GM21381 (cell line): ENCODE results near the gene FSTL3.
"Not testable (repeated sequence)": the region's sequence is repeated elsewhere in the genome, so short reads cannot be mapped to it uniquely, and the experiment has no call there.

Experiments used
- ATAC-seq: cut with Tn5 transposase; IDR thresholded peaks from one replicate; pipeline ENCODE4 v1.9.1; 2021; ENCODE audit warnings: mild to moderate bottlenecking, moderate library complexity; ENCODE audit not compliant: unreplicated experiment

FSTL3 gene

DNA sequence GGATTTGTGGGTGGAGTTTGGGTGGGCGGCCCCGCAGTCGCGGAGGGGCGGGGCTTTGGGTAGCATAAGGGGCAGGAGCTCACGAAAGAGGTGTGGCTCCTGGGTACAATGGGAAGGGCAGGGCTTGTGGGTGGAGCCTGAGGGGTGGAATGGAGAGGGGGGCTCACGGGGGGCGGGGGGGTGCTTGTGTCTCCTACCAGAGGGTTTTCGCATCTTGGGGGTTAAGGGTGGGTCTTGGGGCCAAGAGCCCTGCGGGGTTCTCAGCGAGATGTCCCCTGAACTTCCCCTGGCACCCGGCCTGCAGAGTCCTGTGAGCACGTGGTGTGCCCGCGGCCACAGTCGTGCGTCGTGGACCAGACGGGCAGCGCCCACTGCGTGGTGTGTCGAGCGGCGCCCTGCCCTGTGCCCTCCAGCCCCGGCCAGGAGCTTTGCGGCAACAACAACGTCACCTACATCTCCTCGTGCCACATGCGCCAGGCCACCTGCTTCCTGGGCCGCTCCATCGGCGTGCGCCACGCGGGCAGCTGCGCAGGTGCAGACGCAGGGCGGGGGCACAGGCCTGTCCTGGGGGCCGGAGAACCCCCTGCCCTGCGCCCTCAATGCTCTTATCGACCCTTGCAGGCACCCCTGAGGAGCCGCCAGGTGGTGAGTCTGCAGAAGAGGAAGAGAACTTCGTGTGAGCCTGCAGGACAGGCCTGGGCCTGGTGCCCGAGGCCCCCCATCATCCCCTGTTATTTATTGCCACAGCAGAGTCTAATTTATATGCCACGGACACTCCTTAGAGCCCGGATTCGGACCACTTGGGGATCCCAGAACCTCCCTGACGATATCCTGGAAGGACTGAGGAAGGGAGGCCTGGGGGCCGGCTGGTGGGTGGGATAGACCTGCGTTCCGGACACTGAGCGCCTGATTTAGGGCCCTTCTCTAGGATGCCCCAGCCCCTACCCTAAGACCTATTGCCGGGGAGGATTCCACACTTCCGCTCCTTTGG is 5.1 kb downstream of the FSTL3 start:
- ATAC-seq, result no peak

DNA sequence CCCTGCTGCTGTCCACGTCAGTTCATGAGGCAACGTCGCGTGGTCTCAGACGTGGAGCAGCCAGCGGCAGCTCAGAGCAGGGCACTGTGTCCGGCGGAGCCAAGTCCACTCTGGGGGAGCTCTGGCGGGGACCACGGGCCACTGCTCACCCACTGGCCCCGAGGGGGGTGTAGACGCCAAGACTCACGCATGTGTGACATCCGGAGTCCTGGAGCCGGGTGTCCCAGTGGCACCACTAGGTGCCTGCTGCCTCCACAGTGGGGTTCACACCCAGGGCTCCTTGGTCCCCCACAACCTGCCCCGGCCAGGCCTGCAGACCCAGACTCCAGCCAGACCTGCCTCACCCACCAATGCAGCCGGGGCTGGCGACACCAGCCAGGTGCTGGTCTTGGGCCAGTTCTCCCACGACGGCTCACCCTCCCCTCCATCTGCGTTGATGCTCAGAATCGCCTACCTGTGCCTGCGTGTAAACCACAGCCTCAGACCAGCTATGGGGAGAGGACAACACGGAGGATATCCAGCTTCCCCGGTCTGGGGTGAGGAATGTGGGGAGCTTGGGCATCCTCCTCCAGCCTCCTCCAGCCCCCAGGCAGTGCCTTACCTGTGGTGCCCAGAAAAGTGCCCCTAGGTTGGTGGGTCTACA is 6.6 kb downstream of the FSTL3 start:
- no peak for ATAC-seq

DNA sequence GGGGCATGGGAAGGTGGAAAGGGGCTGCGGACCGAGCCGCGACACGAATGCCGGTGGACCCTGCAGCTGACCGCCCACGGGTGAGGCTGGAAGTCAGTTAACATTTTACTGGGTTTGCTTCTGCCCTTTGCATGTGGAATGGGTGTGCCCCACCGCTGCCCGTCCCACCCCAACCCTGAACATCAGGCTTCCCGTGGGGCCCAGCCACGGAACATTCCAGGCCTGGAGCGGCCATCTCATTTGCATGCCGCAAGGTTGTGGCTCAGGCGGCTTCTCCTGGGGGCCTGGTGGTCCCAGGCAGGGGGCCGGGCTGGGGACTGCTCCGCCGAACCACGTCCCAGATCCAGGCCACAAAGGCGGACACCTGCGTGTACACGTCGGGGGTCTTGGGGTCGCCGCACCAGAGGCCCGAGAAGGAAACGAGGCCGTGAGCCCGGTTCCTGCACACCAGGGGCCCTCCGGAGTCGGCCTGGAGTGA is 9.3 kb downstream of the FSTL3 start:
- ATAC-seq, result no peak

DNA sequence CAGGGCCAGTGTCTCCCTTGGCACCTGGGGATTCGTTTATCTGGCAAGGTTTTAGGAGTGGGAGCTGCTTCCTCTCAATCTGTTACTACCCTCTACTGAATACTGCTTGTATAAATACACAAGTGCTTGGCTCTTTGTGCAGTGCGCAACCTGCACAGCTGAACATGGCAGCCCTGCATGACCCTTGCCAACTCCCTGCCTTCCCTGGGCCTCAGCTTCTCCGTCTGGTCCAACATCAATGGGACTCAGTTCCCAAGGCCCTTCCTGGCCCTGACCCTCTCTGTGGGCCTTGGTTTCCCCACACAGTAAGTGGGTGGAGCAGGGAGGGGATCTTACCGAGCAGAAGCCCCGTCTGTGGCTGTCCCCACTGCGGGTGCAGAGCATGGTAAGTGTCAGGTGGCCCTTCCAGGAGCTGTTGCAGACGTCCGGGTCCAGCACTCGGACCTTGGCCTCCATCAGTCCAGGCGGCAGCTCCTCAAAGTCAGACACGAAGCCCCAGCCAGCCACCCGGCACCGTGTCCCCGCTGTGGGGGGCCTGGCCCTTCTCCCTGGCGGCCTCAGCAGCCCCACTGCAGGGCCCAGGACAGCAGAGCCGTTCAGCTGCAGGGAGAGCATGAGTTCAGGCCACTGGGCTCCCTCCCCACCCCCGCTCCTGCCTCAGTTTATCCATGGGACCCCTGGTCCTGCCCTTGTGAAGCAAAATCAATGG is 10.6 kb downstream of the FSTL3 start:
- no peak for ATAC-seq

DNA sequence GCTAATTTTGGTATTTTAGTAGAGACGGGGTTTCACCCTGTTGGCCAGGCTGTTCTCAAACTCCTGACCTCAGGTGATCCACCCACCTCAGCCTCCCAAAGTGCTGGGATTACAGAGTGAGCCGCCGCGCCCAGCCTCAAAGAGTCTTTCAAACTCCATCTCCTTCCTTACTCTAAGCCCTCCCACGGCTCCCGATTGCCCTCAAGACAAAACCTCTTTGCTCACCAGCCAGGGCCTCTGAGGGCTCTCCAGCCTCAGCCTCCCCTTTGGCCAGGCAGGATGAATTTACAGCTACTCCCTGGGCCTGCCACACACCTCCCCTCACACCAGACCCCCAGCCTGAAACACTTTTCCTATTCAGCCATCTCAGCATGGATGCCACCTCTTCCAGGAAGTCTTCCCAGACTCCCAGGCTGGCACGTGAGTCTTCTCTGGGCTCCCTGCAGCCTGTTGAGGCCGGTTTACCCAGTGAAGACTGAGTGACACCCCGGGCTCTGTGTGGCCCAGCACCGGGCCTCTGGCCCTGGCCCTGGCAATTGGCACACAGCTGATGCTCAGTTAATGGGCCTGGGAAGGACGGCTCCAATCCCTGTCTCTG is 11.5 kb downstream of the FSTL3 start:
- no peak for ATAC-seq

DNA sequence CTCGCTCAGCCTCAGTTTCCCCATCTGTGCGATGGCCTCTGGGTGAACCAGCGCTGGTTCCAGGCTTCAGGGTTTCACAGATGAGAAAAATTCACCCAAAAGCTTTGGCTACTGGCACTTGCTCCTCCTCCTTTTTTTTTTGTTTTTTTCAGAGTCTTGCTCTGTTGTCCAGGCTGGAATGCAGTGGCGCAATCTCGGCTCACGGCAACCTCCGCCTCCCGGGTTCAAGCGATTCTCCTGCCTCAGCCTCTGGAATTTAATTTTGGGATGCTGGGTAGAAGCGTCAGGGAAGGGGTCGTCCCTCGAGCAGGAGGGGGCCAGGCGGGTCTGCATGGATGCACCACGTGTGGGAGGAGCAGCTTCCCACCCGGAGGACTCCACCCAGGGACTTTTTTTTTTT is 12.0 kb downstream of the FSTL3 start:
- no peak for ATAC-seq

DNA sequence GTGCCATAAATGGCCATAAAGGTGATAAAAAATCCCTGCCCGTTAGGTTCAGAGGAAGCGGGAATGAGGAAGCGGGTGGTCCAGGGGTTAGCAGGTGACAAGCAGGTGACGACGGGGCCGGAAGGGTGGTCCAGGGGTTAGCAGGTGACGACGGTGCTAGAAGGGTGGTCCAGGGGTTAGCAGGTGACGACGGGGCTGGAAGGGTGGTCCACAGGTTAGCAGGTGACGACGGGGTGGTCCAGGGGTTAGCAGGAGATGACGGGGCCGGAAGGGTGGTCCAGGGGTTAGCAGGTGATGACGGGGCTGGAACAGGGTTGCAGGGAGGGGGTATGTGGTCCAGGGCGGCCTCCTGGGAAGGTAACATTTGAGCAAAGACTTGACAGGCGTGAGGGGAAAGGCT is 12.8 kb downstream of the FSTL3 start:
- no peak for ATAC-seq

DNA sequence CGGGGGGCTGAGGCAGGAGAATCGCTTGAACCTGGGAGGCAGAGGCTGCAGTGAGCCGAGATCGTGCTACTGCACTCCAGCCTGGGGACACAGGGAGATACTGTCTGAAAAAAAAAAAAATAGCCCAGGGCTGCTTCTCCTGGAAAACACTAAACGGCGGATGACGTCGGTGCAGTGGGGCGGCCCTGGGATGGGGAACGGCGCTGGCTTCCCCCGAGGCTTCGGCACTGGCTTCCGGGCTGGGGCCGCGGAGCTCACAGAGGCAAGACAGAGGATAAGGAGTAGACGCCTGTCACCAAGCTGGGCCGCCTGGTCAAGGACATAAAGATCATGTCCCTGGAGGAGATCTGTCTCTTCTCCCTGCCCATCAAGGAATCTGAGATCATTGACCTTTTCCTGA is 14.0 kb downstream of the FSTL3 start:
- no peak for ATAC-seq

DNA sequence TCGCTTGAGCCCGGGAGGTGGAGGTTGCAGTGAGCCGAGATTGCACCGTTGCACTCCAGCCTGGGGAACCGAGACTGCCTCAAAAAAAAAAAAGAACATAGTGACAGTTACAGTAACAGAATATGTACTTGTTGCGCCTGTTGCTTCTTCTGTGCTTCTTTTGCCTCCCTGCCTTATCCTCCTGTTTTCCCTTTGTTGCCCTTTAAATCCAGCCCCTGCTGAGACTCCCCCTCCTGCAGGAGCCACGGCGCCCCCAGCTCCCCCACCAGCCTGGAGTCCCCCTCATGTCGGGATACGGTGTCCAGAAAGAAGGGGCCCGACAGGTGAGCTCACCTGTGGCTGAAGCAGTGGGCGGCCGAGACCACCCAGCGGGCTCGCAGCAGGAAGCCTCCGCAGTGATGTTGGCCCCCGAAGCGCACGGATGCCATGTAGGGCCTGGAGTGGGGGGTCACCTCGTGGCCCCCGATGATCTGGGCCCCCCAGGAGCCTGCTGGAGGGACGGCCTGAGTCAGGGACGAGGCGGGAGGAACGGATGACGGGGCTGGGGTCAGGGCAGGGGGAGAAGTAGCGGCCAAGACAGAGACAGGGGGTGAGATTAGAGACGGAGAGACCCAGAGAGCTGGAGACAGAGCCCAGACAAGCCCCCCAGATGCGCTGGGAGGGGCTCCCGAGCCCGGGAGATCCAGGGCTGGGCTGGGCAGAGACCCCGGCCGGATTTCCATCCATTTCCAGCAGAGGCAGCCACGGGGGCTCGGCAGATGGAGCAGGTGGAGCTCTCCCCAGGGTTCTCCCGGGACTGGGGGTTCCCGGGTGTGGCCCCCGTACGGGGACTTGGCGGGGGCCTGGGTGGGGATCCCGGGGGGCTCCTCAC is 18.5 kb downstream of the FSTL3 start:
- ATAC-seq, result no peak

DNA sequence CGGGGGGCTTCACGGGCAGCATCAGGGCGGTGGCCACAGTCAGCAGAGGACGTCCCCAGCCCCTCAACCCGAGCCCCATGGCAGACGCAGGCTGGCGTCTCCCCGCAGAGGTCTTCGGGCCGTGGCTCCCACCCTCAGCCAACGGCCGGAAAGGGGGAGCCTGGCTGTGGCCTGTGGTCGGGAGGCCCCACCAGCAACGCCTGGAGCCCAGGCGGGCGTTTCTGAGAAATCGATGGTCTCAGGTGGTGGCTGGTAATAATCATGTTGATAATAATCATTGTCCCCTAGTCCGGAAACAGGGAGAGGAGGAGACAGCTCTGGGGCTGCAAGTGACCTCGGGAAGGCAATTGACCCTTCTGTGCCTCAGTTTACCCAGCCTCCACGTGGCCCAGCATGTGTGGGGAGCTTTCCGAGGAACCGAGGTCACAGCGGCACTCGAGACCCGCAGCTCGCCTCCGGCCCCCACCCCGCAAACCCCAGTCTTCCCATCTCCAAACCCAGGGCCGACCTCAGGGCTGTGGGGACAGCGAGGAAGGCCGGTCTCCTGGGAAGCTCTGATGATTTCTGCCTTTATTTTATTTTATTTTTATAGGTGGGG is 19.3 kb downstream of the FSTL3 start, which contains the start of gene PRSS57:
PRSS57 (minus strand) TSS at position 101 of the 598 bp plus-strand sequence; CDS start at position 79, 22 bp downstream.
- ATAC-seq, result no peak

DNA sequence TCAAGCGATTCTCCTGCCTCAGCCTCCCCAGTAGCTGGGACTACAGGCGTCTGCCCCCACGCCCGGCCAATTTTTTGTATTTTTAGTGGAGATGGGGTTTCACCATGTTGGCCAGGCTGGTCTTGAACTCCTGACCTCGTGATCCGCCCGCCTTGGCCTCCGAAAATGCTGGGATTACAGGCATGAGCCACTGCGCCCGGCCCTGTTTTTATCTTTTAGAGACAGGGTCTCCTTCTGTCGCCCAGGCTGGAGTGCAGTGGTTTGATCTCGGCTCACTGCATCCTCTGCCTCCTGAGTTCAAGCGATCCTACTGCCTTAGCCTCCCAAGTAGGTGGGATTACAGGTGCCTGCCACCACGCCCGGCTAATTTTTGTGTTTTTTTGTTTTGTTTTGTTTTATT is 22.3 kb downstream of the FSTL3 start:
- ATAC-seq, result not testable (repeated sequence)

DNA sequence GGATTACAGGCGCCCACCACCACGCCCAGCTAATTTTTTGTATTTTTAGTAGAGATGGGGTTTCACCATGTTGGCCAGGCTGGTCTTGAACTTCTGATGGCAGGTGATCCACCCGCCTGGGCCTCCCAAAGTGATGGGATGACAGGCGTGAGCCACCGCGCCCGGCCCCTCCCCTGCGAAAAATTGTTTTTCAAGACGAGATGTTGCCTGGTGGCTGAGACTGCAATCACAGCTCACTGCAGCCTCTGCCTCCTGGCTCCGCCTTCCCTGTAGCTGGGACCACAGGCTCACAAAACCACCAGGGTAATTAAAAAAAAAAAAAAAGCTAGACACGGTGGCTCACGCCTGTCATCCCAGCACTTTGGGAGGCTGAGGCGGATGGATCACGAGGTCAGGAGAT is 23.7 kb downstream of the FSTL3 start:
- ATAC-seq, result not testable (repeated sequence)

DNA sequence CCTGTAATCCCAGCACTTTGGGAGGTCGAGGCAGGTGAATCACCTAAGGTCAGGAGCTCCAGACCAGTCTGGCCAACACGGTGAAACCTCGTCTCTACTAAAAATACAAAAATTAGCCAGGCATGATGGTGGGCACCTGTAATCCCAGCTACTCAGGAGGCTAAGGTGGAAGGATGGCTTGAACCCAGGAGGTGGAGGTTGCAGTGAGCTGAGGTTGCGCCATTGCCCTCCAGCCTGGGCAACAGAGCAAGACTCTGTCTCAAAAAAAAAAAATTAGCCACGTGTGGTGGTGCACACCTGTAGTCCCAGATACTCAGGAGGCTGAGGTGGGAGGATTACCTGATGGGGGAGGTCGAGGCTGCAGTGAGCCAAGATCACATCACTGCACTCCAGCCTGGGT is 26.7 kb downstream of the FSTL3 start:
- ATAC-seq, result not testable (repeated sequence)

DNA sequence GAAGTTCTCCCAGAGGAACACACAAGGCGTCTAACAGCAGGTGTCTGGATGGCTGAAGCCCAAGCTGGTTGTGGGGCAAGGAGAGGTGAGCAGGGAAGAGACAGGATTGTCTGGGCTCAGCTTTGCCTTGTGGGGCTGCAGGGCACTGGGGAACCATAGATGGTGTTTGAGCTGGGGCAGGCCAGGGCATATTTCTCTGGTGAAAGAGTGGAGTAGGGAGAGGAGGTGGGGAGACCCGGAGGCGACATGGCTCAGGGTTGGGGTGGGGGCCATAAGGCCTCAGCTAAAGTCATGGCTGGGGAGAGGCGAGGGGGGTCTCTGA is 27.1 kb downstream of the FSTL3 start:
- ATAC-seq, result no peak

DNA sequence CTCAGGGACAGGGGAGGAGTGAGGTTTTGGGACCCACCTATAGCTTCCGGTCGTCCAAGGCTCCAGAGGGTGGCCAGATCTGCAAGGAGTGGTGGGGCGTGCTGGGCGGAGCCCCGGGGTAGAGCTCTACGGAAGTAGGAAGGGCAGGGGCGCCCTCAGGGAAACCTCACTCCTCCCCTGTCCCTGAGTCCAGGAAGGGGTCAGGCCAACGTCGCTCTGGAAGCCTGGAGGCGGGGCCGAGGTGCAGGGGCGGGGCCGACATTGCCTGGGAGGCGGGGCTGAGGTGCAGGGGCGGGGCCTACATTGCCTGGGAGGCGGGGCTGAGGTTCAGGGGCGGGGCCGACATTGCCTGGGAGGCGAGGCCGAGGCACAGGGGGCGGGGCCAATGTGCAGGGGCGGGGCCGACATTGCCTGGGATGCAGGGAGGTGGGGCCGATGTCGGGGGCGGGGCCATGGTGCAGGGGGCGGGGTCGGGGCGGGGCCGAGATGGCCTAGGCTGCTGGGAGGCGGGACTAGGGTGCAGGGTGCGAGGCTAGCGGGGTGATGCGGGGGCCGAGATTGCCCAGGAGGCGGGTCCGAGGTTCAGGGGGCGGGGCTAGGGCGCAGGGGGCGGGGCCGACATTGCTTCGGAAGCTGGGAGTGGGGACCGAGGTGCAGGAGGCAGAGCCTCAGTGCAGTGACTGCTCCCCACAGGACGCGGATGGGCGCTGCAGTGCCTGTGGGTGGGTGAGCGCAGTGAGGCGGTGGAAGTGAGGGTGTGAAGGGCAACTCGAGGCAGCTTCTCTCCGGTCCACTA is 27.7 kb downstream of the FSTL3 start:
- no peak for ATAC-seq

DNA sequence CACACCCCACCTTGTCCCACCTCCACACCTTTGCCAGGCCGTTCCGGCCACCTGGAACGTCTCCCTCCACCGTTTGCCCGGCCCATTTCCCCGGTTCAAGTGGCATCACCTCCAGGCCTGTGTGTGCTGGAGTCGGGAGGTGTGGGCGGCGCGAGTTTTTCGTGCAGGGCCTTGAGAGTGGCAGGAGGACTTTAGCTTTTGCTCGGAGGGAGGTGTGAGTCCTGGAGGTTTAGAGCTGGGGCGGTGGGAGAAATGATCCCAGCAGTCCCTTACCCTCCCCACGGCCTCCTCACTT is 28.2 kb downstream of the FSTL3 start:
- no peak for ATAC-seq

DNA sequence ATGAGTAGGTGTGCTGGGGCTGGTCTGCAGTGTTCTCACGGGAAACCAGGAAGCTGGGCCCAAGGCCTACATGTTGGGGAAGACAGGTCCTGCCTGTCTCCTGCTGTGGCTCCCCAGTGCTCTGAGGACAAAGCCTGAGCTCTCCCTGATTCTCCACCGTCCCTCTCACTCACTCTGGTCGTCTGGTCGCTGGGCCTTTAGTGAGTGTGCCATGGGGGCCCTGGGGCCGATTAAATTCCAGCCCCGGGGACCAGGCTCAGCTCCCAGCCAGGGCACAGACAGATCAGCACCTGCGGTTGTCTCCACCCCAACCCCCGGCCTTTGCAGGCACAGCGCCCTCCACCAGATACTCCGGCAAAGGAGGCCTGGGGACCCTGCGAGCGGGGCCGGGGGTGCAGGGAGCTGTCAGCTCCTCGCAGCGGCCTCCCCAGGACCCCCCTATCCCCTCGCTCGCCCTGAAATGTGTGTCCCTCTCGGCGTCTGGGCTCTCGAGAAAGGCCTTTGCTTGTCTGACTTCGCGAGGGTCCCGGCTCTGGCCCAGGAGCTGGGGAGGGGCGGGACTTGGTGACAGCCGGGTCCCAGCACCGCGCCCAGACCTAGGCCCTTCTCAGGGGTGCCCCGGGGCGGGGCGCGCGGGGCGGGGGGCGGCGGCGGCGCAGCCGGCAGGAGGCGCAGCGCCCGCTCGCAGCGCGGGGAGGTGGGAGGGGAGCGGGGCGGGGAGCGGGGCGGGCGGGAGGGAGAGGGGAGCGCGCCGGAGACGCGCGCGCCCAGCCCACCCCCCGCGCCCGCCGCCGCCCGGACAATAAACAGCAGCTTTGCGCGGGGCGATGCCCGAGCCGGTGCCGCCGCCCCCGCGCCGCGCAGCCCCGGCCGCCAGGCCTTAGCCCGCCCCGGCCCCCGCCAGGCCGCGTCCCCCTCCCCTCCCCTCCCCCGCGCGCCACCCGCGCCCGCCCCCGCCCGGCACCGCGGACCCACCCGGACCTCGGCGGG is 32.3 kb downstream of the FSTL3 start, which contains the start of gene PALM:
PALM (plus strand) TSS at position 782 of the 990 bp plus-strand sequence. CDS start 212 bp downstream, outside the sequence.
- no peak for ATAC-seq
